Gastrocnemius medialis (tissue), 4 donors: ENCODE data around the gene BMI1.

Experiments used
- CTCF ChIP-seq, 5 experiments: fragments of 450-650 bp in 3 of 5; fragments of 200-600 bp in 2 of 5; sonication (generic) in 2 of 5; IDR thresholded peaks in 4 of 5; conservative IDR thresholded peaks in 1 of 5; 1 replicate in 4 of 5; 2 replicates in 1 of 5; pipeline ENCODE4 v1.5.1; 2016 to 2019; ENCODE audit warnings: antibody characterized with exemption in 5 of 5, mild to moderate bottlenecking in 3 of 5, moderate library complexity in 3 of 5
- POLR2A ChIP-seq, 2 donors: fragments of 450-650 bp; IDR thresholded peaks; one replicate each; pipeline ENCODE4 v1.6.1; 2017; ENCODE audit warnings: antibody characterized with exemption in 2 of 2, mild to moderate bottlenecking in 2 of 2, moderate library complexity in 2 of 2

- no peak for TF ChIP-seq POLR2A (IDR thresholded peaks at IDR 0.05)
- no peak for TF ChIP-seq CTCF (IDR thresholded peaks at IDR 0.05 in 4 of 5, conservative IDR thresholded peaks at IDR 0.05 in 1 of 5)
Observed at GRCh38 chr10:22343731-22344130, 22.8 kb downstream of the BMI1 start.
